Activated CD4-positive, alpha-beta memory T cell treated with anti-CD3 and anti-CD28 coated beads, Interleukin-2, amount 10 ng/mL, durations not matched to agents 7 days and 5 days (primary cell): ENCODE results near the gene SC5D. TPM values are rescaled to one million over a fixed set of nuclear protein-coding genes. Genes with fewer than 3 reads are reported as not detected.
A peak's percentile ranks its signal among the peaks of the same experiment; 100 is the strongest.

Experiments used
- CTCF ChIA-PET: fragments of 350-600 bp; sonication (Branson Sonifier 250); formaldehyde crosslinking; loops from one replicate; lab custom pipeline; 2021; ENCODE audit warnings: antibody characterized with exemption, inconsistent platforms; lab: Charles Lee
- POLR2A ChIA-PET: fragments of 350-600 bp; sonication (Branson Sonifier 250); formaldehyde crosslinking; loops from one replicate; lab custom pipeline; 2021; ENCODE audit warnings: antibody characterized with exemption; lab: Charles Lee
- DNase-seq: peaks from one replicate; pipeline ENCODE4 v3.0.0-alpha.2; 2020
- H3K27ac Mint-ChIP-seq: one replicate; pipeline ENCODE4 v1.8.0; 2021; ENCODE audit warnings: mild to moderate bottlenecking, mixed read lengths
- H3K27me3 Mint-ChIP-seq: one replicate; pipeline ENCODE4 v1.8.0; 2021; ENCODE audit warnings: mixed read lengths
- H3K36me3 Mint-ChIP-seq: one replicate; pipeline ENCODE4 v1.8.0; 2021; ENCODE audit warnings: low read depth, mixed read lengths
- H3K4me1 Mint-ChIP-seq: one replicate; pipeline ENCODE4 v1.8.0; 2021; ENCODE audit warnings: mixed read lengths
- H3K4me3 Mint-ChIP-seq: one replicate; pipeline ENCODE4 v1.8.0; 2021; ENCODE audit warnings: mild to moderate bottlenecking, mixed read lengths
- H3K9me3 Mint-ChIP-seq: one replicate; pipeline ENCODE4 v1.8.0; 2021; ENCODE audit warnings: mixed read lengths
- total RNA-seq, 2 experiments: library from RNA; stranded (reverse); gene quantifications; one replicate each; pipeline ENCODE4 v1.2.3, GENCODE V29; 2021

SC5D gene
- total RNA-seq, 2 experiments from 2014 or later: 28.5 to 29.4 TPM

DNA sequence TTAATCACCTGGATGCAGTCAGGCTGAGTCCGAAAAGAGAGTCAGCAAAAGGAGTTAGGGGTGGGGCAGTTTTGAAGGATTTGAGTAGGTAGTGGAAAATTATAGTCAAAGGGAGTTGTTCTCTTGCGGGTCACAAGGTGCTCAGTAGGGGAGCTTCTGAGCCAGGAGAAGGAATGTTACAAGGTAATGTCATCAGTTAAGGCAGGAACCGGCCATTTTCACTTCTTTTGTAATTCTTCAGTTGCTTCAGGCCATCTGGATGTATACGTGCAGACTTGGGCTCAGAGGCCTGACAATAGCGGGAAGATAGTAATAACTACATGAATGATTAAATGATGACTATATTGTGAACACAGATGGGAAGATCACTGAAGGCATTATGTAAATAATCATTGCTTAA lies 6.2 kb downstream of the SC5D start:
- Mint-ChIP-seq H3K9me3 (no peaks in the 10 kb centered on the region), H3K36me3 (peaks cover 29% of the 10 kb centered on the region), H3K4me3 (no peak overlapping the region), H3K4me1 (peaks cover 32% of the 10 kb centered on the region), H3K27ac (no peak overlapping the region), H3K27me3 (no peaks in the 10 kb centered on the region)
- ChIA-PET POLR2A (no interaction called here), CTCF (no interaction called here)
- DNase-seq: no peak

- H3K27ac Mint-ChIP-seq: no peak overlapping the region
- H3K9me3 Mint-ChIP-seq: no peaks in the 10 kb centered on the region
- CTCF ChIA-PET: interaction anchor here (0.6 to 1.0 kb wide), 2 partner anchors 20 to 179 kb away, joined by 3 to 5 read pairs; no protein-coding TSS in a partner anchor
- POLR2A ChIA-PET: no interaction called here
- H3K4me1 Mint-ChIP-seq: peaks cover 29% of the 10 kb centered on the region
- DNase-seq: no peak
- no peak overlapping the region for H3K4me3 Mint-ChIP-seq
- peaks cover 35% of the 10 kb centered on the region for H3K36me3 Mint-ChIP-seq
- no peaks in the 10 kb centered on the region for H3K27me3 Mint-ChIP-seq
Observed at GRCh38 chr11:121299417-121299816, 6.8 kb downstream of the SC5D start.

- H3K9me3 Mint-ChIP-seq: no peaks in the 10 kb centered on the region
- H3K4me1 Mint-ChIP-seq: peaks cover 19% of the 10 kb centered on the region
- no peak for DNase-seq
- no peaks in the 10 kb centered on the region for H3K27me3 Mint-ChIP-seq
- H3K36me3 Mint-ChIP-seq: peaks cover 40% of the 10 kb centered on the region
- ChIA-PET POLR2A (no interaction called here), CTCF (interaction anchor here (1.0 to 1.4 kb wide), 2 partner anchors 19 to 49 kb away, joined by 3 read pairs; no protein-coding TSS in a partner anchor)
- no peak overlapping the region for H3K4me3 Mint-ChIP-seq
- H3K27ac Mint-ChIP-seq: no peak overlapping the region
Observed at GRCh38 chr11:121300313-121300971, 7.9 kb downstream of the SC5D start.

DNA sequence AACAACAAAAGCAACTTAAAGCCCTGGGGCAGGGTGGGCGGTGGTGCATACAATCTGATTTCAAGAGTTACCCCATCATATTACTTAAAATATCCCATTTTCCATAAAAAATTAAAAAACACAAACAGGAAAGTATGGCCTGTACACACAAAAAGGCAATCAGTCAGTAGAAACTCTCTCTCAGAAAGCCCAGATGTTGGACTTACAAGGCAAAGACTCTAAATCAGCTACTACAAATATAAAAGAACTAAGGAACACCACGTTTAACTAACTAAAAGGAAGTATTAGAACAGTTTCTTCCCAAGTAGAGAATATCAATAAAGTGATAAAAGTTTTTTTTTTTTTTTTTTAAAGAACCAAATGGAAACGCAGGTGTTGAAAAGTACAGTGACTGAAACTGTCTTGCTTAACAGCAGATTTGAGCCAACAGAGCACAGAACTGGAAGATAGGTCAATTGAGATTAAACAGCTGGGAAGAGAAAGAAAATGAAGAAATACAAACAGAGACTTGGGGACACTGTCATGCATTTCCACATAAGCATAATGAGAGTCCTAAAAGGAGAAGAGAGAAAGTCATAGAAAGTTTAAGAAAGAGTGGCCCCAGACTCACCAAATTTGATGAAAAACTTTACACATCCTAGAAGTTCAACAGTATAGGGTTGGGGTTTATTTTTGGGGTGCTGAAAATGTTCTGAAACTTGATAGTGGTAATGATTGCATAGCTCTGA lies 8.6 kb downstream of the SC5D start:
- peaks cover 12% of the 10 kb centered on the region for H3K4me1 Mint-ChIP-seq
- H3K4me3 Mint-ChIP-seq: no peak overlapping the region
- CTCF ChIA-PET: interaction anchor here (1.4 kb wide), 1 partner anchor 50 kb away, joined by 3 read pairs; no protein-coding TSS in a partner anchor
- no peak overlapping the region for H3K27ac Mint-ChIP-seq
- POLR2A ChIA-PET: no interaction called here
- peaks cover 40% of the 10 kb centered on the region for H3K36me3 Mint-ChIP-seq
- no peaks in the 10 kb centered on the region for H3K27me3 Mint-ChIP-seq
- H3K9me3 Mint-ChIP-seq: no peaks in the 10 kb centered on the region
- DNase-seq: no peak

GRCh38 chr11:121304759-121305158 lies 12.2 kb downstream of the SC5D start:
- H3K36me3 Mint-ChIP-seq: peaks cover 52% of the 10 kb centered on the region
- H3K4me3 Mint-ChIP-seq: no peak overlapping the region
- no peaks in the 10 kb centered on the region for H3K27me3 Mint-ChIP-seq
- CTCF ChIA-PET: no interaction called here
- no peak overlapping the region for H3K27ac Mint-ChIP-seq
- H3K9me3 Mint-ChIP-seq: no peaks in the 10 kb centered on the region
- peaks cover 4% of the 10 kb centered on the region for H3K4me1 Mint-ChIP-seq
- no peak for DNase-seq
- POLR2A ChIA-PET: no interaction called here

- H3K36me3 Mint-ChIP-seq: peaks cover 60% of the 10 kb centered on the region
- peaks cover 22% of the 10 kb centered on the region for H3K4me1 Mint-ChIP-seq
- ChIA-PET CTCF (interaction anchor here (1.2 kb wide), 1 partner anchor 11 kb away, joined by 3 read pairs; no protein-coding TSS in a partner anchor), POLR2A (no interaction called here)
- DNase-seq: no peak
- no peaks in the 10 kb centered on the region for H3K27me3 Mint-ChIP-seq
- H3K4me3 Mint-ChIP-seq: no peak overlapping the region
- H3K9me3 Mint-ChIP-seq: no peaks in the 10 kb centered on the region
- no peak overlapping the region for H3K27ac Mint-ChIP-seq
Observed at GRCh38 chr11:121308816-121309215, 16.2 kb downstream of the SC5D start.

GRCh38 chr11:121309688-121310087 lies 17.1 kb downstream of the SC5D start:
- Mint-ChIP-seq H3K27ac (no peak overlapping the region), H3K9me3 (no peaks in the 10 kb centered on the region), H3K4me1 (peaks cover 22% of the 10 kb centered on the region), H3K27me3 (no peaks in the 10 kb centered on the region), H3K4me3 (no peak overlapping the region), H3K36me3 (peaks cover 52% of the 10 kb centered on the region)
- DNase-seq: no peak
- POLR2A ChIA-PET: no interaction called here
- CTCF ChIA-PET: interaction anchor here (0.7 to 1.2 kb wide), 2 partner anchors 9 to 10 kb away, joined by 3 read pairs; no protein-coding TSS in a partner anchor

DNA sequence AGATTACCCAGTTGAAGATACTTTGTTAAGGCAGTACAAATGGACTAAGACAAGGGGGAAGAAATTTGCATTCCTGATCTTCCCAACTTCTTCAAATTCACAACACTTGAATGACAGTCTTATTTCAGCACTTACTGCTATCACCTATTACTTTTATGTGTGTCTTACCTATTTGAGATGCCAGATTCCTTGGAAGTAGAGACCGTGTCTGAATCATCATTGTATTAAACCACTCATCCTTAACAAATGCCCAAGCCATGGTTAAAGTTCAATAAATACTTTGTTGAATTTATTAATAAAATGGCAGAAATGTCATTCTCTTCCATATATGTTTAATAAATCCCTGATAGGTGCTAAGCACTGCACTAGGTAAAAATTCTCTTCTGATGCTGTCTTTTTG lies 18.3 kb downstream of the SC5D start:
- Mint-ChIP-seq H3K36me3 (peaks cover 43% of the 10 kb centered on the region), H3K27ac (no peak overlapping the region), H3K27me3 (no peaks in the 10 kb centered on the region), H3K4me1 (peaks cover 22% of the 10 kb centered on the region), H3K4me3 (no peak overlapping the region), H3K9me3 (no peaks in the 10 kb centered on the region)
- ChIA-PET CTCF (no interaction called here), POLR2A (no interaction called here)
- DNase-seq: no peak

DNA sequence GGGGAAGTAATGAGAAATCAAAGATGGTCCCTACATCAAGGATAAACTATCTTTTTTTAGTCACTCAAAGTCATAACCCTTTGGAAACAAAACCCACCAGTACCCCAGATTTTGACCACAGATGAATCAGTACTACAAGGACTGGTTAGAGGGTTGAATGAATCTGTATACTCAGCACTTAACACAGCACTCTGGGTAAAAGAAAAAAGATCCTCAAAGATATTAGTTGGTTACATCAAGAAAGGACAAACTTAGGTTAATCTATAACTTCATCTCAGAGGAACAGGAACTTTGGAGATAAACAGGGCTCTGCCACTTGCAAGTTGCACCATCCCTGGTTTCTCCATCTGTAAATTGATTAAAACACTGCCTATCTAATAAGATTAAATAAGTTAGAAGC lies 18.8 kb downstream of the SC5D start:
- Mint-ChIP-seq H3K27ac (no peak overlapping the region), H3K36me3 (peaks cover 38% of the 10 kb centered on the region), H3K4me3 (no peak overlapping the region), H3K27me3 (no peaks in the 10 kb centered on the region), H3K4me1 (peaks cover 22% of the 10 kb centered on the region), H3K9me3 (no peaks in the 10 kb centered on the region)
- DNase-seq: no peak
- CTCF ChIA-PET: no interaction called here
- POLR2A ChIA-PET: no interaction called here

DNA sequence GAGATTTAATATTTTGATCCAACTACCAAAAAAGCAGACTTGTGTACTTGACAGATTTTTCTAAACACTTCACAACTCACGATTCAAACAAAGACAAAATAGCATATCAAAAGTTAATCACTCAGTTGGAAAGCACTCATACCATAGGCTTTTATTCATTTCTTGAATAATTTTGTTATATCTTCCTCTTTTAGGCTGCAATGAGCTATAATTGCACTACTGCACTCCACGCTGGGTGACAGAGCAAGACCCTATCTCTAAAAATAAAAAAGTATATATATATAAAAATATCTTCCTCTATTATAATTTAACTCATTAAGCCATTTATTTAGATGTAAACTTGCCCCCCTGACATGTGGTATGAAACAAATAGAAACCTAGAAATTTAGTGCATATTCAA lies 19.9 kb downstream of the SC5D start:
- Mint-ChIP-seq H3K4me1 (peaks cover 22% of the 10 kb centered on the region), H3K36me3 (peaks cover 27% of the 10 kb centered on the region), H3K9me3 (no peaks in the 10 kb centered on the region), H3K4me3 (no peak overlapping the region), H3K27ac (no peak overlapping the region), H3K27me3 (no peaks in the 10 kb centered on the region)
- ChIA-PET CTCF (no interaction called here), POLR2A (no interaction called here)
- no peak for DNase-seq

GRCh38 chr11:121318848-121319834 lies 26.6 kb downstream of the SC5D start:
- H3K27ac Mint-ChIP-seq: no peak overlapping the region
- POLR2A ChIA-PET: interaction anchor here (1.2 kb wide), 3 partner anchors 27 to 162 kb away, joined by 3 to 4 read pairs (median 4); partner anchors contain the start of gene SC5D

DNA sequence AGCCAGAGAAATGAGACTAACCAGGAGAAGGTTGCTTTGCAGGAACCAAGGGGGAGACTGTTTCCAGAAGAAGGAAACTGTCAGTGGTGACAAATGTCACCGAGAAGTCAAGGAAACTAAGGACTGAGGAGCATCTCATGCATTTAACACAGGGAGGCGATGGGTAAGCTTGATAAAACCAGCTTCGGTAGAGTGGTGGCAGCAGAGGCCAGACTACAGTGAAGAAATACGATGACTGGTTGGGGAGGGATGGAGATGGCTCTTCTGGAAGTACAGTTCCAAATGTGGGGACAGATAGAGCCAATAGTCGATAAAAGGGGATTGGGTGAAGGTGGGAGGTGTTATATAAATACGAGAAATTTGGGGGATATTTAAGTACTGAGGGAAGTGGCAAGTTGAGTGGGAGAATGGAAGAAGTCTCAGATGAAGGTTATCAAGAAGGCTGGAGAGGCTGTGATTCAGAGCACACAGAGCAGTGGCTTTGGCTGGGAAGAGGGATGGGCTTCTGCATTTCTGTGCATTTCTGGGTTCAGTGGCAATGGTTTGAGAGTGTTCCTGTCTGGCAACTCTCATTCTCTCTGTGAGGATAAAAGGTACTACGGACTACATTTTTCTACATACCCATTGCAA lies 29.2 kb downstream of the SC5D start:
- H3K4me3 Mint-ChIP-seq: no peak overlapping the region
- POLR2A ChIA-PET: no interaction called here
- H3K27ac Mint-ChIP-seq: no peak overlapping the region
- no peaks in the 10 kb centered on the region for H3K9me3 Mint-ChIP-seq
- CTCF ChIA-PET: interaction anchor here (0.8 to 1.5 kb wide), 5 partner anchors 46 to 270 kb away, joined by 3 to 6 read pairs (median 3); partner anchors contain the start of genes SORL1 and SORL1-AS1
- peaks cover 28% of the 10 kb centered on the region for H3K4me1 Mint-ChIP-seq
- H3K27me3 Mint-ChIP-seq: peaks cover 8% of the 10 kb centered on the region
- no peaks in the 10 kb centered on the region for H3K36me3 Mint-ChIP-seq
- DNase-seq: peak; percentile 51

More at GRCh38 chr11:121318848-121319834, 26.6 kb downstream of the SC5D start:
- no peak for DNase-seq
- H3K36me3 Mint-ChIP-seq: no peaks in the 10 kb centered on the region
- no peak overlapping the region for H3K4me3 Mint-ChIP-seq
- peaks cover 25% of the 10 kb centered on the region for H3K4me1 Mint-ChIP-seq
- H3K9me3 Mint-ChIP-seq: no peaks in the 10 kb centered on the region
- H3K27me3 Mint-ChIP-seq: peaks cover 4% of the 10 kb centered on the region
- CTCF ChIA-PET: interaction anchor here (0.7 to 4.7 kb wide), 16 partner anchors 10 to 1187 kb away, joined by 3 to 33 read pairs (median 3); partner anchors contain the start of gene SC5D
